ENCODE results near the gene HBG1.

Gene HBG1

GRCh38 chr11:5226732-5227310 lies 22.8 kb downstream of the HBG1 start, which contains the start of gene HBB:
HBB (minus strand) TSS chr11:5227071; CDS start chr11:5227021, 50 bp downstream.
- no peak for DNase-seq (ENCODE audit: low read depth)

GRCh38 chr11:5225480-5225871 lies 24.2 kb downstream of the HBG1 start:
- DNase-seq (ENCODE audit: low read depth): no peak

- DNase-seq (ENCODE audit: low read depth): no peak
Observed at GRCh38 chr11:5224538-5225479, 24.8 kb downstream of the HBG1 start.

- no peak for DNase-seq (ENCODE audit: low read depth)
Observed at GRCh38 chr11:5223686-5224085, 26.0 kb downstream of the HBG1 start.

GRCh38 chr11:5223146-5223545 lies 26.5 kb downstream of the HBG1 start:
- DNase-seq (ENCODE audit: low read depth): no peak

GRCh38 chr11:5210376-5210885 lies 39.2 kb downstream of the HBG1 start:
- no peak for DNase-seq (ENCODE audit: low read depth)

- peak; percentile 46 for DNase-seq (ENCODE audit: low read depth)
Observed at GRCh38 chr11:5204787-5205186, 44.9 kb downstream of the HBG1 start.

GRCh38 chr11:5203366-5203765 lies 46.3 kb downstream of the HBG1 start:
- DNase-seq (ENCODE audit: low read depth): no peak

GRCh38 chr11:5200582-5200981 lies 49.1 kb downstream of the HBG1 start, which contains the start of gene OR51V1:
OR51V1 (minus strand) TSS chr11:5200682; CDS start chr11:5200682, 0 bp downstream.
- DNase-seq (ENCODE audit: low read depth): no peak

GRCh38 chr11:5198285-5198684 lies 51.4 kb downstream of the HBG1 start:
- DNase-seq (ENCODE audit: low read depth): no peak
